Measurements from ENCODE around the gene SOX1.

GRCh38 chr13:112058519-112058873 lies 8.5 kb upstream of the SOX1 start:
- no peak for TF ChIP-seq CTCF (IDR thresholded peaks at IDR 0.05)
- no peak for TF ChIP-seq POLR2A (IDR thresholded peaks at IDR 0.05)

Measured in ovary (tissue), 3 donors.